HEK293 (cell line): Measurements from ENCODE around the gene PARP11.

Source experiments
- CTCF ChIA-PET: fragments of 350-600 bp; formaldehyde crosslinking; extraction: SDS; loops from one replicate; lab custom pipeline; 2021; ENCODE audit warnings: antibody characterized with exemption; lab: Yijun Ruan, JAX
- POLR2A ChIA-PET: fragments of 300-600 bp; formaldehyde crosslinking; extraction: SDS; loops from one replicate; lab custom pipeline; 2020; ENCODE audit warnings: antibody characterized with exemption, inconsistent platforms; lab: Yijun Ruan, JAX
- H3K27ac ChIP-seq: fragments of 200-500 bp; sonication (Bioruptor generic); 2 replicates; pipeline ENCODE4 v1.5.1; 2014; ENCODE audit warnings: low read depth, low read length, control low read depth, inconsistent platforms; ENCODE audit errors: extremely low read depth
- H3K36me3 ChIP-seq, 2 experiments: fragments of 200-500 bp in 1 of 2; sonication (Bioruptor generic) in 1 of 2; 1 replicate in 1 of 2; 2 replicates in 1 of 2; pipeline ENCODE4 v1.5.1; 2014 to 2017; ENCODE audit warnings: inconsistent platforms in 2 of 2, low read length in 2 of 2; ENCODE audit not compliant: control insufficient read depth in 2 of 2, insufficient read depth in 1 of 2
- H3K4me1 ChIP-seq: fragments of 200-500 bp; sonication (Bioruptor generic); 2 replicates; pipeline ENCODE4 v1.5.1; 2014; ENCODE audit warnings: mild to moderate bottlenecking, low read length, inconsistent platforms; ENCODE audit not compliant: control insufficient read depth, insufficient read depth
- H3K4me3 ChIP-seq: 2 replicates; pipeline ENCODE4 v1.5.1; 2011; ENCODE audit warnings: low read depth, mild to moderate bottlenecking, control low read depth, low read length, moderate library complexity
- H3K9me3 ChIP-seq: fragments of 200-500 bp; sonication (Bioruptor generic); 2 replicates; pipeline ENCODE4 v1.5.1; 2014; ENCODE audit warnings: low read depth, low read length, inconsistent platforms; ENCODE audit not compliant: control insufficient read depth, insufficient read depth
- KLF9 ChIP-seq: fragments of 450-650 bp; formaldehyde crosslinking; IDR thresholded peaks from 2 replicates; pipeline ENCODE4 v1.5.1; 2016; ENCODE audit warnings: missing biosample characterization, missing genetic modification characterization, low read depth
- ZFP41 ChIP-seq: fragments of 450-650 bp; formaldehyde crosslinking; IDR thresholded peaks from 2 replicates; pipeline ENCODE4 v1.5.1; 2016; ENCODE audit warnings: missing biosample characterization, missing genetic modification characterization, borderline replicate concordance
- ZFP69B ChIP-seq: fragments of 450-650 bp; formaldehyde crosslinking; IDR thresholded peaks from 2 replicates; pipeline ENCODE4 v1.5.1; 2016; ENCODE audit warnings: missing biosample characterization, missing genetic modification characterization
- ZNF2 ChIP-seq: fragments of 450-650 bp; formaldehyde crosslinking; IDR thresholded peaks from 2 replicates; pipeline ENCODE4 v1.5.1; 2016; ENCODE audit warnings: missing biosample characterization, missing genetic modification characterization
- ZNF202 ChIP-seq: fragments of 450-650 bp; formaldehyde crosslinking; IDR thresholded peaks from 2 replicates; pipeline ENCODE4 v1.5.1; 2016; ENCODE audit warnings: missing biosample characterization, missing genetic modification characterization, borderline replicate concordance
- ZNF239 ChIP-seq: fragments of 450-650 bp; formaldehyde crosslinking; IDR thresholded peaks from 2 replicates; pipeline ENCODE4 v1.5.1; 2016; ENCODE audit warnings: missing biosample characterization, missing genetic modification characterization
- ZNF292 ChIP-seq: fragments of 450-650 bp; formaldehyde crosslinking; IDR thresholded peaks from 2 replicates; pipeline ENCODE4 v1.5.1; 2016; ENCODE audit warnings: low read depth, missing biosample characterization, missing genetic modification characterization, borderline replicate concordance
- ZNF394 ChIP-seq: fragments of 450-650 bp; formaldehyde crosslinking; IDR thresholded peaks from 2 replicates; pipeline ENCODE4 v1.5.1; 2016; ENCODE audit warnings: missing biosample characterization, missing genetic modification characterization, mild to moderate bottlenecking, moderate library complexity, borderline replicate concordance
- ZNF48 ChIP-seq: fragments of 450-650 bp; formaldehyde crosslinking; IDR thresholded peaks from 2 replicates; pipeline ENCODE4 v1.5.1; 2016; ENCODE audit warnings: missing biosample characterization, missing genetic modification characterization
- ZNF521 ChIP-seq: fragments of 450-650 bp; formaldehyde crosslinking; IDR thresholded peaks from 2 replicates; pipeline ENCODE4 v1.5.1; 2017; ENCODE audit warnings: missing biosample characterization, mild to moderate bottlenecking, missing genetic modification characterization
- ZNF600 ChIP-seq: fragments of 450-650 bp; formaldehyde crosslinking; IDR thresholded peaks from 2 replicates; pipeline ENCODE4 v1.5.1; 2016; ENCODE audit warnings: missing biosample characterization, missing genetic modification characterization
- ZNF792 ChIP-seq: fragments of 450-650 bp; formaldehyde crosslinking; IDR thresholded peaks from 2 replicates; pipeline ENCODE4 v1.5.1; 2016; ENCODE audit warnings: missing biosample characterization, missing genetic modification characterization
- TF ChIP-seq, protein P1 (sequence below): fragments of 450-650 bp; formaldehyde crosslinking; IDR thresholded peaks from 2 replicates; pipeline ENCODE4 v1.5.1; 2016; ENCODE audit warnings: missing biosample characterization, missing genetic modification characterization
- TF ChIP-seq, protein P2 (sequence below): fragments of 450-650 bp; formaldehyde crosslinking; conservative IDR thresholded peaks from 2 replicates; pipeline ENCODE4 v1.5.1; 2016; ENCODE audit warnings: low read depth, missing biosample characterization, missing genetic modification characterization
- TF ChIP-seq, protein P3 (sequence below): fragments of 450-650 bp; formaldehyde crosslinking; IDR thresholded peaks from 2 replicates; pipeline ENCODE4 v1.5.1; 2016; ENCODE audit warnings: missing biosample characterization, missing genetic modification characterization
- TF ChIP-seq, protein P4 (sequence below): fragments of 450-650 bp; formaldehyde crosslinking; IDR thresholded peaks from 2 replicates; pipeline ENCODE4 v1.5.1; 2016; ENCODE audit warnings: missing biosample characterization, missing genetic modification characterization
- TF ChIP-seq, protein P5 (sequence below): fragments of 450-650 bp; formaldehyde crosslinking; IDR thresholded peaks from 2 replicates; pipeline ENCODE4 v1.5.1; 2016; ENCODE audit warnings: missing biosample characterization, missing genetic modification characterization
- TF ChIP-seq, protein P6 (sequence below): fragments of 450-650 bp; formaldehyde crosslinking; IDR thresholded peaks from 2 replicates; pipeline ENCODE4 v1.5.1; 2016; ENCODE audit warnings: missing biosample characterization, missing genetic modification characterization, borderline replicate concordance
- TF ChIP-seq, protein P7 (sequence below): IDR thresholded peaks from 2 replicates; pipeline ENCODE4 v1.6.1; 2011; ENCODE audit warnings: mild to moderate bottlenecking, low read depth, low read length, borderline replicate concordance

PARP11 gene

DNA sequence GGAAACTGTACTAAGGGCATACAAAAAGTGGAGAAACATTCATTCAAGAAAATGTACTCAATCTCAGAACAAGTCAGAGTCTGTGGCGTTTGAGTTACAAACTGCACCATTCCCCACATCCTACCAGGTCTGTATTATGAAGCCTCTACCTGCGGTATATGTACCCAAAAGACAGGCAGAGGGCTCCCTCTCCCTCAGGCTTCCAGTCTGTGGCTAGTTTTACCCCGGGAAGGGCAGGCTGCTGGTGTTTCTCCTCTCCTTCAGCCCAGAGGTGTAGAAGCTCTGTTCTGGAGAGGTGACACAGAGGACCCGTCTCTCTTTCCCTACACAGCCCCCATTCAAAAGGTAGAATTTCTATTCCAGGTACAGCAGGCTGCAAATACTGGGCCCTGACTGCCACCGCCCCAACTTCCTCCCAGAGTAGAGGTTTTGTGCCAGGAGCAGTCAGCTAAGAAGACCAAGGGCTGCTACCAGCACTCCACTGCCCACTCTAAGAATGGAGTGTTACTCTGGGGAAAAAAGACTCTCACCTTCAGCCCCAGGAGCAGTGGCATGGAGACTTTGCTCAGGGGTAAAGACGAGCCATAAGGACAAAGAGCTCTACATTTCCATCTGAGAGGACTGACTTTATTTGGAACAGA, 39.4 kb downstream of the PARP11 start:
- TF ChIP-seq, protein P1, sequence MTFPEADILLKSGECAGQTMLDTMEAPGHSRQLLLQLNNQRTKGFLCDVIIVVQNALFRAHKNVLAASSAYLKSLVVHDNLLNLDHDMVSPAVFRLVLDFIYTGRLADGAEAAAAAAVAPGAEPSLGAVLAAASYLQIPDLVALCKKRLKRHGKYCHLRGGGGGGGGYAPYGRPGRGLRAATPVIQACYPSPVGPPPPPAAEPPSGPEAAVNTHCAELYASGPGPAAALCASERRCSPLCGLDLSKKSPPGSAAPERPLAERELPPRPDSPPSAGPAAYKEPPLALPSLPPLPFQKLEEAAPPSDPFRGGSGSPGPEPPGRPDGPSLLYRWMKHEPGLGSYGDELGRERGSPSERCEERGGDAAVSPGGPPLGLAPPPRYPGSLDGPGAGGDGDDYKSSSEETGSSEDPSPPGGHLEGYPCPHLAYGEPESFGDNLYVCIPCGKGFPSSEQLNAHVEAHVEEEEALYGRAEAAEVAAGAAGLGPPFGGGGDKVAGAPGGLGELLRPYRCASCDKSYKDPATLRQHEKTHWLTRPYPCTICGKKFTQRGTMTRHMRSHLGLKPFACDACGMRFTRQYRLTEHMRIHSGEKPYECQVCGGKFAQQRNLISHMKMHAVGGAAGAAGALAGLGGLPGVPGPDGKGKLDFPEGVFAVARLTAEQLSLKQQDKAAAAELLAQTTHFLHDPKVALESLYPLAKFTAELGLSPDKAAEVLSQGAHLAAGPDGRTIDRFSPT (tag by site-specific recombination) = no peak
- TF ChIP-seq, protein P2, sequence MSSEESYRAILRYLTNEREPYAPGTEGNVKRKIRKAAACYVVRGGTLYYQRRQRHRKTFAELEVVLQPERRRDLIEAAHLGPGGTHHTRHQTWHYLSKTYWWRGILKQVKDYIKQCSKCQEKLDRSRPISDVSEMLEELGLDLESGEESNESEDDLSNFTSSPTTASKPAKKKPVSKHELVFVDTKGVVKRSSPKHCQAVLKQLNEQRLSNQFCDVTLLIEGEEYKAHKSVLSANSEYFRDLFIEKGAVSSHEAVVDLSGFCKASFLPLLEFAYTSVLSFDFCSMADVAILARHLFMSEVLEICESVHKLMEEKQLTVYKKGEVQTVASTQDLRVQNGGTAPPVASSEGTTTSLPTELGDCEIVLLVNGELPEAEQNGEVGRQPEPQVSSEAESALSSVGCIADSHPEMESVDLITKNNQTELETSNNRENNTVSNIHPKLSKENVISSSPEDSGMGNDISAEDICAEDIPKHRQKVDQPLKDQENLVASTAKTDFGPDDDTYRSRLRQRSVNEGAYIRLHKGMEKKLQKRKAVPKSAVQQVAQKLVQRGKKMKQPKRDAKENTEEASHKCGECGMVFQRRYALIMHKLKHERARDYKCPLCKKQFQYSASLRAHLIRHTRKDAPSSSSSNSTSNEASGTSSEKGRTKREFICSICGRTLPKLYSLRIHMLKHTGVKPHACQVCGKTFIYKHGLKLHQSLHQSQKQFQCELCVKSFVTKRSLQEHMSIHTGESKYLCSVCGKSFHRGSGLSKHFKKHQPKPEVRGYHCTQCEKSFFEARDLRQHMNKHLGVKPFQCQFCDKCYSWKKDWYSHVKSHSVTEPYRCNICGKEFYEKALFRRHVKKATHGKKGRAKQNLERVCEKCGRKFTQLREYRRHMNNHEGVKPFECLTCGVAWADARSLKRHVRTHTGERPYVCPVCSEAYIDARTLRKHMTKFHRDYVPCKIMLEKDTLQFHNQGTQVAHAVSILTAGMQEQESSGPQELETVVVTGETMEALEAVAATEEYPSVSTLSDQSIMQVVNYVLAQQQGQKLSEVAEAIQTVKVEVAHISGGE (tag by site-specific recombination) = no peak
- TF ChIP-seq ZNF394 (tag by site-specific recombination) = no peak
- no peak for TF ChIP-seq ZNF2 (tag by site-specific recombination)
- TF ChIP-seq, protein P3, sequence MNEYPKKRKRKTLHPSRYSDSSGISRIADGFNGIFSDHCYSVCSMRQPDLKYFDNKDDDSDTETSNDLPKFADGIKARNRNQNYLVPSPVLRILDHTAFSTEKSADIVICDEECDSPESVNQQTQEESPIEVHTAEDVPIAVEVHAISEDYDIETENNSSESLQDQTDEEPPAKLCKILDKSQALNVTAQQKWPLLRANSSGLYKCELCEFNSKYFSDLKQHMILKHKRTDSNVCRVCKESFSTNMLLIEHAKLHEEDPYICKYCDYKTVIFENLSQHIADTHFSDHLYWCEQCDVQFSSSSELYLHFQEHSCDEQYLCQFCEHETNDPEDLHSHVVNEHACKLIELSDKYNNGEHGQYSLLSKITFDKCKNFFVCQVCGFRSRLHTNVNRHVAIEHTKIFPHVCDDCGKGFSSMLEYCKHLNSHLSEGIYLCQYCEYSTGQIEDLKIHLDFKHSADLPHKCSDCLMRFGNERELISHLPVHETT = no peak
- TF ChIP-seq ZNF202 (tag by site-specific recombination) = no peak
- no peak for TF ChIP-seq ZFP41
- TF ChIP-seq ZNF521 (tag by site-specific recombination) = no peak
- no peak for TF ChIP-seq ZNF239 (tag by site-specific recombination)
- TF ChIP-seq, protein P4, sequence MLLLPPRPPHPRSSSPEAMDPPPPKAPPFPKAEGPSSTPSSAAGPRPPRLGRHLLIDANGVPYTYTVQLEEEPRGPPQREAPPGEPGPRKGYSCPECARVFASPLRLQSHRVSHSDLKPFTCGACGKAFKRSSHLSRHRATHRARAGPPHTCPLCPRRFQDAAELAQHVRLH = no peak
- TF ChIP-seq, protein P5, sequence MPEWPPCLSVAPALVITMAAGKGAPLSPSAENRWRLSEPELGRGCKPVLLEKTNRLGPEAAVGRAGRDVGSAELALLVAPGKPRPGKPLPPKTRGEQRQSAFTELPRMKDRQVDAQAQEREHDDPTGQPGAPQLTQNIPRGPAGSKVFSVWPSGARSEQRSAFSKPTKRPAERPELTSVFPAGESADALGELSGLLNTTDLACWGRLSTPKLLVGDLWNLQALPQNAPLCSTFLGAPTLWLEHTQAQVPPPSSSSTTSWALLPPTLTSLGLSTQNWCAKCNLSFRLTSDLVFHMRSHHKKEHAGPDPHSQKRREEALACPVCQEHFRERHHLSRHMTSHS (tag by site-specific recombination) = no peak
- no peak for TF ChIP-seq ZNF292
- TF ChIP-seq, protein P6, sequence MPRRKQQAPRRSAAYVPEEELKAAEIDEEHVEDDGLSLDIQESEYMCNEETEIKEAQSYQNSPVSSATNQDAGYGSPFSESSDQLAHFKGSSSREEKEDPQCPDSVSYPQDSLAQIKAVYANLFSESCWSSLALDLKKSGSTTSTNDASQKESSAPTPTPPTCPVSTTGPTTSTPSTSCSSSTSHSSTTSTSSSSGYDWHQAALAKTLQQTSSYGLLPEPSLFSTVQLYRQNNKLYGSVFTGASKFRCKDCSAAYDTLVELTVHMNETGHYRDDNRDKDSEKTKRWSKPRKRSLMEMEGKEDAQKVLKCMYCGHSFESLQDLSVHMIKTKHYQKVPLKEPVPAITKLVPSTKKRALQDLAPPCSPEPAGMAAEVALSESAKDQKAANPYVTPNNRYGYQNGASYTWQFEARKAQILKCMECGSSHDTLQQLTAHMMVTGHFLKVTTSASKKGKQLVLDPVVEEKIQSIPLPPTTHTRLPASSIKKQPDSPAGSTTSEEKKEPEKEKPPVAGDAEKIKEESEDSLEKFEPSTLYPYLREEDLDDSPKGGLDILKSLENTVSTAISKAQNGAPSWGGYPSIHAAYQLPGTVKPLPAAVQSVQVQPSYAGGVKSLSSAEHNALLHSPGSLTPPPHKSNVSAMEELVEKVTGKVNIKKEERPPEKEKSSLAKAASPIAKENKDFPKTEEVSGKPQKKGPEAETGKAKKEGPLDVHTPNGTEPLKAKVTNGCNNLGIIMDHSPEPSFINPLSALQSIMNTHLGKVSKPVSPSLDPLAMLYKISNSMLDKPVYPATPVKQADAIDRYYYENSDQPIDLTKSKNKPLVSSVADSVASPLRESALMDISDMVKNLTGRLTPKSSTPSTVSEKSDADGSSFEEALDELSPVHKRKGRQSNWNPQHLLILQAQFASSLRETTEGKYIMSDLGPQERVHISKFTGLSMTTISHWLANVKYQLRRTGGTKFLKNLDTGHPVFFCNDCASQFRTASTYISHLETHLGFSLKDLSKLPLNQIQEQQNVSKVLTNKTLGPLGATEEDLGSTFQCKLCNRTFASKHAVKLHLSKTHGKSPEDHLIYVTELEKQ (tag by site-specific recombination) = no peak
- no peak for TF ChIP-seq ZNF792
- TF ChIP-seq ZNF600 (tag by site-specific recombination) = no peak
- TF ChIP-seq ZNF48 (tag by site-specific recombination) = no peak
- no peak for TF ChIP-seq KLF9 (tag by site-specific recombination)
- no peak for TF ChIP-seq ZFP69B (tag by site-specific recombination)
- TF ChIP-seq, protein P7, sequence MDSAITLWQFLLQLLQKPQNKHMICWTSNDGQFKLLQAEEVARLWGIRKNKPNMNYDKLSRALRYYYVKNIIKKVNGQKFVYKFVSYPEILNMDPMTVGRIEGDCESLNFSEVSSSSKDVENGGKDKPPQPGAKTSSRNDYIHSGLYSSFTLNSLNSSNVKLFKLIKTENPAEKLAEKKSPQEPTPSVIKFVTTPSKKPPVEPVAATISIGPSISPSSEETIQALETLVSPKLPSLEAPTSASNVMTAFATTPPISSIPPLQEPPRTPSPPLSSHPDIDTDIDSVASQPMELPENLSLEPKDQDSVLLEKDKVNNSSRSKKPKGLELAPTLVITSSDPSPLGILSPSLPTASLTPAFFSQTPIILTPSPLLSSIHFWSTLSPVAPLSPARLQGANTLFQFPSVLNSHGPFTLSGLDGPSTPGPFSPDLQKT = no peak
- no peaks in the 10 kb centered on the region for H3K4me1 ChIP-seq
- H3K9me3 ChIP-seq = no peaks in the 10 kb centered on the region
- POLR2A ChIA-PET = no interaction called here
- no peak overlapping the region for H3K27ac ChIP-seq
- CTCF ChIA-PET = interaction anchor here (0.6 kb wide), 1 partner anchor 644 kb away, joined by 3 read pairs; no protein-coding TSS in a partner anchor
- H3K4me3 ChIP-seq = no peak overlapping the region
- no peaks in the 10 kb centered on the region for H3K36me3 ChIP-seq
